SK-N-MC (cell line): ENCODE measurements around the gene PLTP.

ENCODE experiments used
- DNase-seq: peaks from one replicate; pipeline ENCODE4 v3.0.0-alpha.2; 2011; ENCODE audit warnings: low read depth, low spot score
- H3K27ac ChIP-seq: fragments of 200-600 bp; sonication (generic); 2 replicates; pipeline ENCODE4 v1.5.1; 2016; ENCODE audit warnings: mixed run types
- H3K36me3 ChIP-seq: fragments of 200-600 bp; sonication (generic); 2 replicates; pipeline ENCODE4 v1.6.1; 2017; ENCODE audit warnings: antibody characterized with exemption, low read length, mixed read lengths; ENCODE audit not compliant: insufficient read depth
- H3K4me3 ChIP-seq: fragments of 200-600 bp; sonication (generic); 2 replicates; pipeline ENCODE4 v1.5.1; 2016
- H3K9ac ChIP-seq: fragments of 200-600 bp; sonication (generic); 2 replicates; pipeline ENCODE4 v1.8.0; 2017; ENCODE audit warnings: mixed run types, mixed read lengths; ENCODE audit not compliant: insufficient read length
- H3K9me3 ChIP-seq: fragments of 200-600 bp; sonication (generic); 2 replicates; pipeline ENCODE4 v1.6.1; 2017; ENCODE audit warnings: low read depth, mild to moderate bottlenecking, antibody characterized with exemption, low read length, moderate library complexity, mixed read lengths
- EZH2 ChIP-seq: fragments of 200-600 bp; sonication (generic); IDR thresholded peaks from one replicate; pipeline ENCODE4 v1.6.1; 2017; ENCODE audit warnings: antibody characterized with exemption
- FOXP2 ChIP-seq: optimal IDR thresholded peaks from 2 replicates; pipeline ENCODE3; 2011; ENCODE audit warnings: mild to moderate bottlenecking, moderate library complexity; ENCODE audit not compliant: insufficient read depth; ENCODE audit errors: extremely low read length, control extremely low read depth
- POLR2AphosphoS5 ChIP-seq: IDR thresholded peaks from 2 replicates; pipeline ENCODE4 v1.6.1; 2012; ENCODE audit warnings: mild to moderate bottlenecking, low read depth, low read length, borderline replicate concordance

Gene PLTP

DNA sequence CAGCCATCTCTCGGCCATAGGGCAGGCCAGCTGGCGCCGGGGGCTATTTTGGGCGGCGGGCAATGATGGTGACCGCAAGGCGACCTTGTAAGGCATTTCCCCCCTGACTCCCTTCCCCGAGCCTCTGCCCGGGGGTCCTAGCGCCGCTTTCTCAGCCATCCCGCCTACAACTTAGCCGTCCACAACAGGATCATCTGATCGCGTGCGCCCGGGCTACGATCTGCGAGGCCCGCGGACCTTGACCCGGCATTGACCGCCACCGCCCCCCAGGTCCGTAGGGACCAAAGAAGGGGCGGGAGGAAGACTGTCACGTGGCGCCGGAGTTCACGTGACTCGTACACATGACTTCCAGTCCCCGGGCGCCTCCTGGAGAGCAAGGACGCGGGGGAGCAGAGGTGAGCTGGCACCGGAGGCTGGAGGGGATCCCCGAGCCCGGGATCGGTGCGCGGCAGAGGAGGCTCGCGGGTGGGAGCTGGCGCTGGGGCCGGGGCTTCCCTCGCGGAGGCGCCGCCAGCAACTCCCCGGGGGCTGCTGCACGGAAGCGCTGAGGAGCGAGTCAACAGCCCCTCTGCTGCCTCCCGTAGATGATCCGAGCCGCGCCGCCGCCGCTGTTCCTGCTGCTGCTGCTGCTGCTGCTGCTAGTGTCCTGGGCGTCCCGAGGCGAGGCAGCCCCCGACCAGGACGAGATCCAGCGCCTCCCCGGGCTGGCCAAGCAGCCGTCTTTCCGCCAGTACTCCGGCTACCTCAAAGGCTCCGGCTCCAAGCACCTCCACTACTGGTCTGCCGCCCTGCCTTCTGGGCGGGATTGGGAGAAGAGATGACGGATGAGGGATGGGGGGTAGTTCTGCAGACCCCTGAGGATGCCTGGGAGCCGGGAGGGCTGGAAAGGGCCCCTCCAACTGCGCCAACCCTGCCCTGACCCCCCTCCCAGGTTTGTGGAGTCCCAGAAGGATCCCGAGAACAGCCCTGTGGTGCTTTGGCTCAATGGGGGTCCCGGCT, 20.7 kb downstream of the PLTP start, which contains the start of the genes CTSA and NEURL2:
CTSA (plus strand) TSS at position 351 of the 999 bp plus-strand sequence; CDS start at position 585, 234 bp downstream.
NEURL2 (minus strand) TSS at position 224 of the 999 bp plus-strand sequence; CDS start at position 7, 217 bp downstream.
- no peak for DNase-seq
- no peaks in the 10 kb centered on the region for H3K36me3 ChIP-seq
- TF ChIP-seq FOXP2 (no peak), POLR2AphosphoS5 (peak; percentile 80; the same call in 1 of the 2 replicates)
- no peaks in the 10 kb centered on the region for H3K9me3 ChIP-seq
- no peak within 1 kb of the TSS for H3K27ac ChIP-seq
- H3K9ac ChIP-seq = peak within 1 kb of the TSS; percentile 93
- peak within 1 kb of the TSS; percentile 99 for H3K4me3 ChIP-seq

DNA sequence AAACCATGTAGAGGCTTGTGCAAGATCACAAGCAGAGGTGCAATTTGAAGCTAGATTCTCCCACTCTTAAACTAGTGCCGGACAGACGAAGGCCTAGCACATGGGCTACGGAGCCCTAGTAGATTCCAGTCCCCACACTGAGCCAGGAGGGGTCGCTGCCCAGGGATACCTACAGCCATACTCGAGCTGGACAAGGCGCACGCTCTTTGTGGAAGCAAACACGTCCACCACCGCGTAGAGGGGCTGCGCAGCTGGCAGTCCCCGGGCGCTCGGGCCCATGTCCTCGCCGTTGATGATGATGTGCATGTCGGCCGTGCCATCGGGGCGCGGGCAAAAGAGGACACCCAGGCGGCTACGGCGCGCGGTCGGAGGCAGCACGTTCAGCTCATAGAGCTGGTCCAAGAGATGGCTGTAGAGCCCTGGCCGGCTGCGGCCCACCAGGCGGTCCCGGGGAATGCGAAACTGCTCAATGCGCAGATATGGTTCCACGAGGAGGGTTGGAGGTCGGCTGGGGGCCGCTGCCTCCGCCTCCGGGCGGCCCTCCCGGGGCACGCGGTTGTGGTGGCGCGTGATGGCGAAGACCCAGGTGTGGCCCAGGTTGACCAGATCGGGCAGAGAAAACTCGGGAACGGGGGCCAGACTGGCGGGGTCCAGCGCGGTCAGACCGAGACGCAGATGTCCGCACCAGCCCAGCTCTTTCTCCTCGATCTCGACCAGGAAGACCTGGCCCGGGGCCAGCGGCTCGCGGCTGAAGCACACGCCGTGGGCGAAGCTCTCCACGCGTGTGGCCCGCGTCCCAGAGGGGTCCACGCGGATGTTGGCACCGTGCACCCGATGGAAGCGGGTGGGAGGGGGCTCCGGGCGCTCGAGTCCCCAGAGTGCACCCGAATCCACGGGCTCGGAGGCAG, 21.6 kb downstream of the PLTP start:
- Histone ChIP-seq H3K9me3 (no peaks in the 10 kb centered on the region), H3K4me3 (peak overlapping the region; percentile 99), H3K36me3 (no peaks in the 10 kb centered on the region), H3K9ac (peak overlapping the region; percentile 93), H3K27ac (no peak overlapping the region)
- no peak for DNase-seq
- no peak for TF ChIP-seq POLR2AphosphoS5
- no peak for TF ChIP-seq FOXP2
- TF ChIP-seq EZH2 = no peak

DNA sequence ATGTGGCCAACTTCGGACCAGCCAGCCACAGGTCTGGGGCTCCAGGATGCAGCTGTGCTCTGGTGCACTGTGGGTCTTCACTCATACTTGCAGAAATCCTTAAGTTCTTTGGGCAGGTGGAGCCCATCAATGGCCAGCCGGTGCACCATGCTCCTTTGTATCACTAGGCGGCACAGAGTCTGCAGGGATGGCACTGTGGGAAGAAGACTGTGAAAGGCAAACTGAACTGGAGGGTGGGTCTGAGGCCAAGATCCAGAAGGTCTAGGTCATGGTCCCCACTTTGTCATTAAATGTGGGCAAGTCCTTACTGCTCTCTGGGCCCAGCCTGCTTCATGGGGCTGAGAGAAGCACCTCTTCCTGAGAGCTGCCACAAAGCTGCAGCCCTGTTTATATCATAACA, 23.3 kb downstream of the PLTP start:
- H3K36me3 ChIP-seq = peaks cover 3% of the 10 kb centered on the region; the same call in 1 of the 2 replicates
- TF ChIP-seq EZH2 (no peak), POLR2AphosphoS5 (no peak), FOXP2 (no peak)
- DNase-seq = no peak
- H3K9me3 ChIP-seq = no peaks in the 10 kb centered on the region
- H3K27ac ChIP-seq = no peak overlapping the region
- no peak overlapping the region for H3K9ac ChIP-seq
- no peak overlapping the region for H3K4me3 ChIP-seq

DNA sequence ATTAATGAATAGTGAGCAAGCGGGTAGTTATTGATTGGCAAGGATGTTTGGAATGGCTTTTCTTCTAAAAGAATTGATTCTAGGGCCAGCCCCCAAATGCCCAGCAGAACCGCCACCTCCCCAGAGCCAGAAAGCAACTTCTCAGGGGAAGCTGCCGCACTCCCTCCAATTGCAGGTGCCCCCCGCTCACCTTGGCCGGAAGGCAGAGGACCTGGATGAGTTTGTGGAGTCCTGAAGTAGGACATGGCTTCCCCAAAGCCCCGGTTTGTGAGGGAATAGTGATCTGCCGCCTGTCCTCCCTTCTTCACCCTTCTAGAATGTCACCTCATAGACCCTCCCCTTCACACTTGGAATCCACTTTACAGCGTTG, 24.6 kb downstream of the PLTP start, which contains the start of gene SPATA25:
SPATA25 (minus strand) TSS at position 277 of the 370 bp plus-strand sequence; CDS start at position 245, 32 bp downstream.
- H3K27ac ChIP-seq = no peak within 1 kb of the TSS
- peaks cover 17% of the 10 kb centered on the region; the same call in 1 of the 2 replicates for H3K36me3 ChIP-seq

DNA sequence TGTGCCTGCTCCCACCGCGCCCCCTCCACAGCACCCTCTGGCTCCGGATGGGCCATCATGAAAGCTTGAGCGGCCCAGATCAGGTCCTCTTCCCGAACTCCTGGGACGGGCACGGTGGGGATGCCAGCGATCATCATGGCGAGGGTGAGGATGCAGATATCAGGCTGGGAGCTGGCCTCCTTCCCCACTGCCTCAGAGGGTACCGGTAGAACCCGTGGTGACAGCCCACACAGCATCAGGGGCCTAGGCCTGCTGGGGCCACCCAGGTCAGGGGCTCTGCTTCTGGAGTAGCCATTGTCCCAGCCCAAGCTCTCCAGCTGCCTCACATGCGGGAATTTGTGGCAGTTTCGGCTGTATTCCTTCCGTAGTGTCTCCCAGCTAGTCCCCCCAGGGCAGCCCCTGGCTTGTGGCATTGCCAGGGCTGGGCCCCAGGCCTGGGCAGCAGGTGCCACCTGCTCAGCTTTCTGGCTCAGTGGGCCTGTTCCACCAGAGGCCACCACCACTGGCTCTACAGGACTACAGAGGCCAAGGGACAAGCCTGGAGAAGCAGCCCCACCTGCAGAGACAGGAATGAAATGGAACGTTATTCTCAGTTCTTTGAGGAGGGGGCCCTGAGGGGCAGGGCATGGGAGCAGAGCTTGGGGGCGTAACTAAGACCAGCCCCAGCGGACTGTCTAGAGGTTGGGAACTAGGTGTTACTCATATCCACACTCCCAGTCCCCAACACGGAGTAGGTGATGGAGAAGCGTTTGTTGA, 25.2 kb downstream of the PLTP start:
- TF ChIP-seq FOXP2 (no peak), POLR2AphosphoS5 (0 out of 2 replicates have a peak, but pooled peaks have one; percentile 25), EZH2 (no peak)
- Histone ChIP-seq H3K9ac (no peak overlapping the region), H3K4me3 (no peak overlapping the region), H3K27ac (no peak overlapping the region), H3K36me3 (peaks cover 20% of the 10 kb centered on the region; the same call in 1 of the 2 replicates), H3K9me3 (no peaks in the 10 kb centered on the region)
- no peak for DNase-seq

More for the DNA sequence above, 24.6 kb downstream of the PLTP start, which contains the start of gene SPATA25:
- Histone ChIP-seq H3K9ac (no peak within 1 kb of the TSS), H3K4me3 (no peak within 1 kb of the TSS), H3K9me3 (no peaks in the 10 kb centered on the region)
- DNase-seq = no peak
- no peak for TF ChIP-seq POLR2AphosphoS5
- no peak for TF ChIP-seq EZH2
- no peak for TF ChIP-seq FOXP2

DNA sequence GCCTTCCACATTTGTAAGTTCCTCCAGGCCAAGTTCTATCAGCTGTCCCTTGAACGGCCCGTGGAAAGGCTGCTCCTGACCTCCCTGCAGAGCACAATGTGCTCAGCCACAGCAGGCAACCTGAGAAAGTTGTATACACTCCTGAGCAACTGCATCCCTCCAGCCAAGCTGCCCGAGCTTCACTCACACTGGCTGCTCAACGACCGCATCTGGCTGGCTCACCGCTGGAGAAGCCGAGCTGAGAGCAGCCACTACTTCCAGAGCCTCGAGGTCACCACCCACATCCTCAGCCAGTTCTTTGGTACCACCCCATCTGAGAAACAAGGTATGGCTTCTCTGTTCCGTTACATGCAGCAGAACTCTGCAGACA, 28.9 kb downstream of the PLTP start:
- no peak for DNase-seq
- no peak overlapping the region for H3K27ac ChIP-seq
- no peak overlapping the region for H3K4me3 ChIP-seq
- H3K9ac ChIP-seq = no peak overlapping the region
- peaks cover 20% of the 10 kb centered on the region; the same call in 1 of the 2 replicates for H3K36me3 ChIP-seq
- no peaks in the 10 kb centered on the region for H3K9me3 ChIP-seq
- no peak for TF ChIP-seq POLR2AphosphoS5
- no peak for TF ChIP-seq EZH2
- TF ChIP-seq FOXP2 = no peak

DNA sequence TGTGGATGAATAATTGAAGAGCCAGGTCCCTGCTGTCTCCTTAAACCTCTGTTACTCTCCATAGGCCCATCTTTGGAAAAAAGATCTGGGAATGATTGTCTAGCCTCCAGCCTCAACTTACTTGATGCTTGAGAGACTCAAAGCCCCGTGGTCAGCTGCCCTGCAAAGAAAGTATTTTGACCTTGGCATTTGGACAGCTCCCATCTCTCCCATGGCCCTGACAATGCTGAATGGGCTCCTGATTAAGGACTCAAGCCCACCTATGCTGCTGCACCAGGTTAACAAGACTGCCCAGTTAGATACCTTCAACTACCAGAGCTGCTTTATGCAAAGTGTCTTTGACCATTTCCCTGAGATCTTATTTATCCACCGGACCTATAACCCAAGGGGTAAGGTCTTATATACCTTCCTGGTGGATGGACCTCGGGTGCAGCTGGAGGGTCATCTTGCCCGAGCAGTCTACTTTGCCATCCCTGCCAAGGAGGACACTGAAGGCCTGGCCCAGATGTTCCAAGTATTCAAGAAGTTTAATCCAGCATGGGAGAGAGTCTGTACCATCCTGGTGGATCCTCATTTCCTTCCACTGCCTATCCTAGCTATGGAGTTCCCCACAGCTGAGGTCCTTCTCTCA, 29.4 kb downstream of the PLTP start:
- Histone ChIP-seq H3K4me3 (no peak overlapping the region), H3K9ac (no peak overlapping the region), H3K36me3 (peaks cover 20% of the 10 kb centered on the region; the same call in 1 of the 2 replicates), H3K27ac (no peak overlapping the region), H3K9me3 (no peaks in the 10 kb centered on the region)
- DNase-seq = no peak
- TF ChIP-seq POLR2AphosphoS5 (no peak), EZH2 (no peak), FOXP2 (no peak)
